KMS-11 (cell line): ENCODE measurements around the gene ELMOD1.

Source experiments
- H2AFZ ChIP-seq: fragments of 200-600 bp; sonication (generic); 2 replicates; pipeline ENCODE4 v1.6.1; 2016; ENCODE audit warnings: antibody characterized with exemption, mixed run types, low read depth
- H3K27ac ChIP-seq: fragments of 200-600 bp; sonication (generic); 2 replicates; pipeline ENCODE4 v1.6.1; 2016; ENCODE audit warnings: mild to moderate bottlenecking, mixed run types
- H3K27me3 ChIP-seq: fragments of 200-600 bp; sonication (generic); 2 replicates; pipeline ENCODE4 v1.6.1; 2017; ENCODE audit warnings: mild to moderate bottlenecking, low read depth, mixed run types, moderate library complexity; ENCODE audit not compliant: insufficient read depth
- H3K36me3 ChIP-seq: fragments of 200-600 bp; sonication (generic); 2 replicates; pipeline ENCODE4 v1.6.1; 2017; ENCODE audit warnings: mild to moderate bottlenecking, mixed run types; ENCODE audit not compliant: insufficient read depth
- H3K4me1 ChIP-seq: fragments of 200-600 bp; sonication (generic); 2 replicates; pipeline ENCODE4 v1.6.1; 2016; ENCODE audit warnings: mild to moderate bottlenecking, low read depth, mixed run types; ENCODE audit not compliant: poor library complexity, severe bottlenecking
- H3K4me2 ChIP-seq: fragments of 200-600 bp; sonication (generic); 2 replicates; pipeline ENCODE4 v1.7.0; 2016; ENCODE audit warnings: mild to moderate bottlenecking, mixed run types
- H3K4me3 ChIP-seq: fragments of 200-600 bp; sonication (generic); IDR thresholded peaks from 2 replicates; pipeline ENCODE4 v1.6.1; 2017; ENCODE audit warnings: low read depth, low read length, mixed read lengths; ENCODE audit not compliant: insufficient read depth
- H3K79me2 ChIP-seq: fragments of 200-600 bp; sonication (generic); 2 replicates; pipeline ENCODE4 v1.6.1; 2016; ENCODE audit warnings: low read depth, mixed run types; ENCODE audit not compliant: insufficient read depth
- H3K9ac ChIP-seq: fragments of 200-600 bp; sonication (generic); 2 replicates; pipeline ENCODE4 v1.6.1; 2016; ENCODE audit warnings: mild to moderate bottlenecking, mixed run types
- H4K20me1 ChIP-seq: fragments of 200-600 bp; sonication (generic); 2 replicates; pipeline ENCODE4 v1.6.1; 2016; ENCODE audit warnings: mild to moderate bottlenecking, mixed run types; ENCODE audit not compliant: insufficient read depth
- TF ChIP-seq, protein P1 (sequence below): fragments of 200-600 bp; sonication (generic); conservative IDR thresholded peaks from 2 replicates; pipeline ENCODE4 v1.6.1; 2017; ENCODE audit warnings: low read depth, mild to moderate bottlenecking, antibody characterized with exemption, low read length, moderate library complexity, mixed read lengths

ELMOD1 gene

DNA sequence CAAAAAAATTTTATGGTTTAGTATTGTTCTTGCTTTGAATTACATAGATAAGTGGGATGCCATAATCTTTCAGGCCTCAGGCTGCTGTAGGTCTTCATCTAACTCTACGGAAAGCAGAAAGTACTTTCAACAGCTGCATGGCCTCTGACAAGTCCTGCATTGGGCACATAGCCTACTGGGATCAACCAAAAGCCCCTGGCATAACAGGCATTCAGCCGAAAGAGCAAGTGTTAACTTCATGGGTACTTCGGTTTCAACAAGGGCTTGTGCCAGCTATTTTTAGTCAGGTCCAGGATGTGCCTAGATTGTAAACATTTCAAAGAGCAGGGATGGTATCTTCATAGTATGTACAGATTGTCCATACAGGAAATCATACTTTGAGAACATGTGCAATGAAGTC lies 117.8 kb downstream of the ELMOD1 start:
- Histone ChIP-seq H3K4me2 (no peak overlapping the region), H2AFZ (no peak overlapping the region), H3K4me1 (no peaks in the 10 kb centered on the region), H4K20me1 (no peaks in the 10 kb centered on the region), H3K9ac (no peak overlapping the region), H3K4me3 (no peak overlapping the region), H3K27ac (no peak overlapping the region), H3K36me3 (no peaks in the 10 kb centered on the region), H3K27me3 (no peaks in the 10 kb centered on the region), H3K79me2 (no peaks in the 10 kb centered on the region)
- TF ChIP-seq, protein P1, sequence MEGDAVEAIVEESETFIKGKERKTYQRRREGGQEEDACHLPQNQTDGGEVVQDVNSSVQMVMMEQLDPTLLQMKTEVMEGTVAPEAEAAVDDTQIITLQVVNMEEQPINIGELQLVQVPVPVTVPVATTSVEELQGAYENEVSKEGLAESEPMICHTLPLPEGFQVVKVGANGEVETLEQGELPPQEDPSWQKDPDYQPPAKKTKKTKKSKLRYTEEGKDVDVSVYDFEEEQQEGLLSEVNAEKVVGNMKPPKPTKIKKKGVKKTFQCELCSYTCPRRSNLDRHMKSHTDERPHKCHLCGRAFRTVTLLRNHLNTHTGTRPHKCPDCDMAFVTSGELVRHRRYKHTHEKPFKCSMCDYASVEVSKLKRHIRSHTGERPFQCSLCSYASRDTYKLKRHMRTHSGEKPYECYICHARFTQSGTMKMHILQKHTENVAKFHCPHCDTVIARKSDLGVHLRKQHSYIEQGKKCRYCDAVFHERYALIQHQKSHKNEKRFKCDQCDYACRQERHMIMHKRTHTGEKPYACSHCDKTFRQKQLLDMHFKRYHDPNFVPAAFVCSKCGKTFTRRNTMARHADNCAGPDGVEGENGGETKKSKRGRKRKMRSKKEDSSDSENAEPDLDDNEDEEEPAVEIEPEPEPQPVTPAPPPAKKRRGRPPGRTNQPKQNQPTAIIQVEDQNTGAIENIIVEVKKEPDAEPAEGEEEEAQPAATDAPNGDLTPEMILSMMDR: no peak

GRCh38 chr11:107710301-107710700 lies 119.4 kb downstream of the ELMOD1 start:
- H3K27me3 ChIP-seq: no peaks in the 10 kb centered on the region
- H3K9ac ChIP-seq: no peak overlapping the region
- no peaks in the 10 kb centered on the region for H3K4me1 ChIP-seq
- H3K27ac ChIP-seq: no peak overlapping the region
- no peaks in the 10 kb centered on the region for H3K36me3 ChIP-seq
- no peak overlapping the region for H3K4me2 ChIP-seq
- TF ChIP-seq, protein P1: no peak
- no peaks in the 10 kb centered on the region for H3K79me2 ChIP-seq
- H4K20me1 ChIP-seq: no peaks in the 10 kb centered on the region
- H3K4me3 ChIP-seq: no peak overlapping the region
- H2AFZ ChIP-seq: no peak overlapping the region

DNA sequence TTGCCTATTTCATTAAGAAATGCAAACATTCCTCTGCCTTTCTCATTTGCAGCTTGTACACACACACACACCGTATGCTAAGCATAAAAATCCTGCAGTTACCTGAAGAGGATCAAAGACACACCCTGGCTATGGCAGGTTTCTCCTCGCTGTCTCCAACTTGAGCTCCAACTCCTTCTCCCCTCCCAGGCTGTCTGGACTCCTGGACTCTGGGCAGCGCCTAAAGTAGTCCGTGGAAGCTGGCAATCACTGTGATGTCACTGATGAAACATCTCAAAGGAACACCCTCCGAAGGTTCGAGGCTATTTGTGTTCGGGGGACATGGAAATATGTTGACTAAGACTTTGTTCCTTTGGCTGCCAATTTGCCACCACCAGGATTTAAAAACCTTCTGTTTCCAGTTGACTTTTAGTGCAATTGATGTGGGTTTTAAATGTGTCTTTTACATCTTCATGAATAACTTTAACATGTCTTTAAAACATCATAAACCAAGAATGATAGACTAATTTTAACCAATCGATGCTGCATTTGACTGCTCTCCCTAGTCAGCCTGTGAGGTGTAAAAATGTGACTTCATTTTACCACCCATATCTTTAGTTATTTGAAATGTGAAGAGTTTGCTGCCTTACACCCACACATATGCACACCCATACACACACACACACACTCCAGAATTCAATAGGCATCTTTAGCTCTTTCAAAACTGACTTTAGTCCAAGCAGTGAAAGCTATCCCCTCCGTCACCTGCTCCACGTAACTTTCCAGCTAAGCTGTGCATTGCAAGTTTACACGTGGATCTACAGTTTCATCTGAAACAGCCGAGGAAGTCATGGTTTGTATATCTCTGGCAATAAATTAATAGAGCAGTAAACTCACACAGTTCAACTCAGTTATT lies 121.2 kb downstream of the ELMOD1 start, which contains the start of gene SLN:
Gene SLN (minus strand): TSS at position 196 of the 895 bp plus-strand sequence.
- H3K27me3 ChIP-seq: no peaks in the 10 kb centered on the region
- H3K9ac ChIP-seq: no peak within 1 kb of the TSS
- H3K4me1 ChIP-seq: no peaks in the 10 kb centered on the region
- no peak within 1 kb of the TSS for H3K4me2 ChIP-seq
- H3K4me3 ChIP-seq: no peak within 1 kb of the TSS
- H4K20me1 ChIP-seq: no peaks in the 10 kb centered on the region
- no peaks in the 10 kb centered on the region for H3K36me3 ChIP-seq
- H3K27ac ChIP-seq: no peak within 1 kb of the TSS
- TF ChIP-seq, protein P1: no peak
- H2AFZ ChIP-seq: no peak within 1 kb of the TSS
- no peaks in the 10 kb centered on the region for H3K79me2 ChIP-seq

DNA sequence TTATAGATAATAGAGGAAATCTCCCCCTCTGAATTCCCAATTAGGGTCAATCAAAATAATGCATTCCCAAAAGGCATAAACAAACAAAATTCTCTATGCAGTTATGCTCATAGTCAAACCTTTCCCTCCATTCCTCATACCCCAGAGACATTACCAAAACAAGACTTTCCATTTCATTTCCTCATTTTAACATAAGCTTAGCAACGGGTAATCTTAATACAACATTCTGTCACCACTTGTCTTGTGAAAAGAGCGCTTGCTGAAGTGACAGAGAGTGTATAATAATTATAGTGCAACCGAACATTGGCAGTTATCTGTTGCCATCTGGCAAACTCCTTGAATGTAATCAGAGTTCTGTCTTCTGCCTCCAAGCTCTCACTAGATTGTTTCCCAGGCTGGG lies 122.1 kb downstream of the ELMOD1 start:
- H2AFZ ChIP-seq: no peak overlapping the region
- no peaks in the 10 kb centered on the region for H3K36me3 ChIP-seq
- no peaks in the 10 kb centered on the region for H4K20me1 ChIP-seq
- H3K9ac ChIP-seq: no peak overlapping the region
- H3K27me3 ChIP-seq: no peaks in the 10 kb centered on the region
- no peaks in the 10 kb centered on the region for H3K79me2 ChIP-seq
- H3K4me2 ChIP-seq: no peak overlapping the region
- no peak overlapping the region for H3K4me3 ChIP-seq
- no peaks in the 10 kb centered on the region for H3K4me1 ChIP-seq
- no peak overlapping the region for H3K27ac ChIP-seq
- TF ChIP-seq, protein P1: no peak
